ENCODE data around the gene SRGAP3.

Gene SRGAP3

GRCh38 chr3:9231937-9232336 lies 17.5 kb downstream of the SRGAP3 start (continued):
- TF ChIP-seq ZSCAN5A (tag by site-specific recombination; IDR thresholded peaks at IDR 0.05) (no peak), ZBTB7A (tag by site-specific recombination; IDR thresholded peaks at IDR 0.05; ENCODE audit: low read depth) (no peak), BCL11A (tag by site-specific recombination; IDR thresholded peaks at IDR 0.05; ENCODE audit: low read depth) (no peak), ZFP3 (tag by site-specific recombination; IDR thresholded peaks at IDR 0.05; ENCODE audit: low read depth) (no peak), ZBTB11 (tag by site-specific recombination; conservative IDR thresholded peaks at IDR 0.05; ENCODE audit: low read depth) (no peak), ZSCAN18 (tag by site-specific recombination; IDR thresholded peaks at IDR 0.05) (no peak)

GRCh38 chr3:9231471-9231870 lies 18.0 kb downstream of the SRGAP3 start:
- no peak overlapping the region for H3K27ac ChIP-seq (ENCODE audit: extremely low read depth, low read depth, low read length)
- H3K9me3 ChIP-seq (ENCODE audit: control insufficient read depth, insufficient read depth, low read depth, low read length) = no peaks in the 10 kb centered on the region
- TF ChIP-seq ZNF768 (tag by site-specific recombination; IDR thresholded peaks at IDR 0.05) (no peak), SALL2 (tag by site-specific recombination; IDR thresholded peaks at IDR 0.05; ENCODE audit: borderline replicate concordance) (no peak), ZNF2 (tag by site-specific recombination; IDR thresholded peaks at IDR 0.05) (no peak), ATF2 (tag by site-specific recombination; IDR thresholded peaks at IDR 0.05; ENCODE audit: low read depth) (no peak), ZNF148 (tag by site-specific recombination; IDR thresholded peaks at IDR 0.05; ENCODE audit: borderline replicate concordance) (no peak), ZBTB20 (tag by site-specific recombination; IDR thresholded peaks at IDR 0.05) (no peak), KLF8 (tag by site-specific recombination; IDR thresholded peaks at IDR 0.05) (no peak), ZNF544 (tag by site-specific recombination; IDR thresholded peaks at IDR 0.05) (no peak), ZNF23 (tag by site-specific recombination; IDR thresholded peaks at IDR 0.05; ENCODE audit: borderline replicate concordance) (no peak), HOXD13 (CRISPR knock-in tag; IDR thresholded peaks at IDR 0.05; ENCODE audit: borderline replicate concordance) (no peak), HOXC10 (CRISPR knock-in tag; IDR thresholded peaks at IDR 0.05) (no peak), ZNF366 (tag by site-specific recombination; conservative IDR thresholded peaks at IDR 0.05) (no peak), ZFP37 (tag by site-specific recombination; IDR thresholded peaks at IDR 0.05) (no peak), ZNF223 (tag by site-specific recombination; IDR thresholded peaks at IDR 0.05) (no peak), ZNF146 (tag by site-specific recombination; IDR thresholded peaks at IDR 0.05) (no peak), ZNF530 (tag by site-specific recombination; IDR thresholded peaks at IDR 0.05; ENCODE audit: low read depth) (no peak), ZNF211 (tag by site-specific recombination; IDR thresholded peaks at IDR 0.05; ENCODE audit: low read depth) (no peak), YY2 (tag by site-specific recombination; IDR thresholded peaks at IDR 0.05) (no peak), ZNF670 (tag by site-specific recombination; IDR thresholded peaks at IDR 0.05; ENCODE audit: low read depth) (no peak), GLIS2 (tag by site-specific recombination; IDR thresholded peaks at IDR 0.05) (no peak)
- POLR2A ChIA-PET = no interaction called here
- CTCF ChIA-PET = no interaction called here
- no peaks in the 10 kb centered on the region for H3K36me3 ChIP-seq (ENCODE audit: control insufficient read depth in 2 of 2, insufficient read depth in 1 of 2, low read length in 2 of 2)
- no peak overlapping the region for H3K4me3 ChIP-seq (ENCODE audit: low read depth, low read length)
- no peaks in the 10 kb centered on the region for H3K4me1 ChIP-seq (ENCODE audit: control insufficient read depth, insufficient read depth, low read length)
